Fibroblast of lung (primary cell): ENCODE results near the gene FOXK2. TPM values are rescaled to one million over a fixed set of nuclear protein-coding genes. Genes with fewer than 3 reads are reported as not detected.

ENCODE experiments used
- DNase-seq, 2 donors: peaks; one replicate each; pipeline versions ENCODE4 v3.0.0 to v3.0.0-alpha.2; 2010; ENCODE audit warnings: low read depth in 2 of 2
- H2AFZ ChIP-seq: 2 replicates; pipeline ENCODE4 v1.5.1; 2012; ENCODE audit warnings: low read length, control low read depth, inconsistent platforms
- H3K27ac ChIP-seq: 2 replicates; pipeline ENCODE4 v1.5.1; 2011; ENCODE audit warnings: low read length, control low read depth; ENCODE audit not compliant: insufficient read depth
- H3K27me3 ChIP-seq: 2 replicates; pipeline ENCODE4 v1.5.1; 2011; ENCODE audit warnings: mild to moderate bottlenecking, low read length; ENCODE audit not compliant: control insufficient read depth, insufficient read depth
- H3K36me3 ChIP-seq: 2 replicates; pipeline ENCODE4 v1.5.1; 2011; ENCODE audit warnings: low read length; ENCODE audit not compliant: control insufficient read depth, insufficient read depth
- H3K4me1 ChIP-seq: 2 replicates; pipeline ENCODE4 v1.5.1; 2011; ENCODE audit warnings: low read length; ENCODE audit not compliant: control insufficient read depth, insufficient read depth; ENCODE audit errors: extremely low read depth
- H3K4me2 ChIP-seq: 2 replicates; pipeline ENCODE4 v1.5.1; 2011; ENCODE audit warnings: low read length, control low read depth; ENCODE audit not compliant: insufficient read depth; ENCODE audit errors: extremely low read depth
- H3K4me3 ChIP-seq, 4 experiments: fragments of 200-600 bp in 1 of 4; sonication (generic) in 1 of 4; replicated peaks in 1 of 4; 2 replicates each; pipeline ENCODE4 v1.5.1; 2011 to 2016; ENCODE audit warnings: low read length in 4 of 4, low read depth in 3 of 4, mild to moderate bottlenecking in 3 of 4, control low read depth in 2 of 4, inconsistent platforms in 1 of 4, mixed read lengths in 1 of 4; ENCODE audit not compliant: insufficient read depth in 1 of 4; ENCODE audit errors: control extremely low read depth in 1 of 4
- H3K79me2 ChIP-seq: 2 replicates; pipeline ENCODE4 v1.5.1; 2012; ENCODE audit warnings: mild to moderate bottlenecking, low read length, inconsistent platforms; ENCODE audit not compliant: control insufficient read depth, insufficient read depth
- H3K9ac ChIP-seq: 2 replicates; pipeline ENCODE4 v1.5.1; 2011; ENCODE audit warnings: mild to moderate bottlenecking, low read length, control low read depth; ENCODE audit not compliant: insufficient read depth
- H3K9me3 ChIP-seq: 2 replicates; pipeline ENCODE4 v1.5.1; 2012; ENCODE audit warnings: low read depth, low read length; ENCODE audit not compliant: control insufficient read depth, insufficient read depth
- H4K20me1 ChIP-seq: 2 replicates; pipeline ENCODE4 v1.5.1; 2011; ENCODE audit warnings: low read length; ENCODE audit not compliant: control insufficient read depth, insufficient read depth; ENCODE audit errors: extremely low read depth
- EZH2 ChIP-seq: IDR thresholded peaks from 2 replicates; pipeline ENCODE4 v1.5.1; 2012; ENCODE audit warnings: low read length, control low read depth, mild to moderate bottlenecking; ENCODE audit errors: missing control alignments
- polyA plus RNA-seq, 2 donors: library from polyadenylated mRNA; depleted of rRNA in 1 of 2; stranded (reverse) in 1 of 2; unstranded in 1 of 2; fragments of >200 nt; gene quantifications; 2 replicates each; pipeline ENCODE4 v1.2.1, GENCODE V29; 2011 to 2012; ENCODE audit warnings: missing spikeins in 1 of 2
- total RNA-seq: library from RNA; depleted of rRNA; stranded (reverse); fragments of >200 nt; gene quantifications from 2 replicates; pipeline ENCODE4 v1.2.1, GENCODE V29; 2014
- TF ChIP-seq, protein P1 (sequence below), 2 donors: IDR thresholded peaks in 1 of 2; conservative IDR thresholded peaks in 1 of 2; 1 replicate in 1 of 2; 2 replicates in 1 of 2; pipeline ENCODE4 v1.5.1; 2011 to 2012; ENCODE audit warnings: low read length in 2 of 2, control low read depth in 1 of 2, inconsistent platforms in 1 of 2, low read depth in 1 of 2, mild to moderate bottlenecking in 1 of 2

FOXK2 gene
- total and polyA plus RNA-seq, 2 donors (not counting 1 experiment from before 2014, with no cell fraction given), result 23.5 to 33.2 TPM

DNA sequence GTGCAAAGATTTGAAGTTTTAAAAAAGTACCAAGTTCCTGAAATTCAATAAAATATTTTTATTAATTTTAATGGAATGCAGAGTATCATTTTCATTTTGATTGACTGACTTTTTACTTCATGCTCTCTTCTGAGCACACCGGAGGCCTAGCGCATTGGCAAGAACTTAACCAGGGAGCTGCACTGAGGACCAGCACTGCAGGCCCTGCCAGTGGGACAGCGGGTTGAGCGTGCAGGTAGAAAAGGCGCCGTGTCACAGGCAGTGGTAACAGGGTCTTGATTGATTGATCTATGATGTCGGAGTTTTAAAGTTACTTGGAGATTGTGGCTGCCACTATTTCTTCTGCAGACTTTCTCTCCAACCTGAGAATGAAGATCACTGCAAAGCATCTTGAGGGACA lies 85.0 kb downstream of the FOXK2 start:
- no peak overlapping the region for H3K4me3 ChIP-seq
- no peaks in the 10 kb centered on the region for H3K79me2 ChIP-seq
- H3K36me3 ChIP-seq, result peaks cover 22% of the 10 kb centered on the region

GRCh38 chr17:82605939-82606600 lies 86.5 kb downstream of the FOXK2 start:
- TF ChIP-seq EZH2, result no peak
- TF ChIP-seq, protein P1, sequence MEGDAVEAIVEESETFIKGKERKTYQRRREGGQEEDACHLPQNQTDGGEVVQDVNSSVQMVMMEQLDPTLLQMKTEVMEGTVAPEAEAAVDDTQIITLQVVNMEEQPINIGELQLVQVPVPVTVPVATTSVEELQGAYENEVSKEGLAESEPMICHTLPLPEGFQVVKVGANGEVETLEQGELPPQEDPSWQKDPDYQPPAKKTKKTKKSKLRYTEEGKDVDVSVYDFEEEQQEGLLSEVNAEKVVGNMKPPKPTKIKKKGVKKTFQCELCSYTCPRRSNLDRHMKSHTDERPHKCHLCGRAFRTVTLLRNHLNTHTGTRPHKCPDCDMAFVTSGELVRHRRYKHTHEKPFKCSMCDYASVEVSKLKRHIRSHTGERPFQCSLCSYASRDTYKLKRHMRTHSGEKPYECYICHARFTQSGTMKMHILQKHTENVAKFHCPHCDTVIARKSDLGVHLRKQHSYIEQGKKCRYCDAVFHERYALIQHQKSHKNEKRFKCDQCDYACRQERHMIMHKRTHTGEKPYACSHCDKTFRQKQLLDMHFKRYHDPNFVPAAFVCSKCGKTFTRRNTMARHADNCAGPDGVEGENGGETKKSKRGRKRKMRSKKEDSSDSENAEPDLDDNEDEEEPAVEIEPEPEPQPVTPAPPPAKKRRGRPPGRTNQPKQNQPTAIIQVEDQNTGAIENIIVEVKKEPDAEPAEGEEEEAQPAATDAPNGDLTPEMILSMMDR (conservative IDR thresholded peaks at IDR 0.05 in 1 of 2, IDR thresholded peaks at IDR 0.05 in 1 of 2; ENCODE audit: low read depth in 1 of 2, low read length in 2 of 2), result no peak
- Histone ChIP-seq H3K4me1 (no peaks in the 10 kb centered on the region), H3K27ac (no peak overlapping the region), H4K20me1 (no peaks in the 10 kb centered on the region), H3K36me3 (peaks cover 19% of the 10 kb centered on the region), H3K27me3 (no peaks in the 10 kb centered on the region), H3K79me2 (no peaks in the 10 kb centered on the region), H3K4me2 (no peak overlapping the region), H3K9ac (no peak overlapping the region), H3K4me3 (no peak overlapping the region), H3K9me3 (no peaks in the 10 kb centered on the region), H2AFZ (no peak overlapping the region)
- DNase-seq, result no peak

More for the DNA sequence above, 85.0 kb downstream of the FOXK2 start:
- DNase-seq, result no peak
- TF ChIP-seq EZH2, result no peak
- TF ChIP-seq, protein P1 (conservative IDR thresholded peaks at IDR 0.05 in 1 of 2, IDR thresholded peaks at IDR 0.05 in 1 of 2; ENCODE audit: low read depth in 1 of 2, low read length in 2 of 2), result no peak
- H4K20me1 ChIP-seq, result no peaks in the 10 kb centered on the region
- no peak overlapping the region for H2AFZ ChIP-seq
- H3K9ac ChIP-seq, result no peak overlapping the region
- no peaks in the 10 kb centered on the region for H3K9me3 ChIP-seq
- H3K27ac ChIP-seq, result no peak overlapping the region
- no peak overlapping the region for H3K4me2 ChIP-seq
- H3K4me1 ChIP-seq, result no peaks in the 10 kb centered on the region
- no peaks in the 10 kb centered on the region for H3K27me3 ChIP-seq

DNA sequence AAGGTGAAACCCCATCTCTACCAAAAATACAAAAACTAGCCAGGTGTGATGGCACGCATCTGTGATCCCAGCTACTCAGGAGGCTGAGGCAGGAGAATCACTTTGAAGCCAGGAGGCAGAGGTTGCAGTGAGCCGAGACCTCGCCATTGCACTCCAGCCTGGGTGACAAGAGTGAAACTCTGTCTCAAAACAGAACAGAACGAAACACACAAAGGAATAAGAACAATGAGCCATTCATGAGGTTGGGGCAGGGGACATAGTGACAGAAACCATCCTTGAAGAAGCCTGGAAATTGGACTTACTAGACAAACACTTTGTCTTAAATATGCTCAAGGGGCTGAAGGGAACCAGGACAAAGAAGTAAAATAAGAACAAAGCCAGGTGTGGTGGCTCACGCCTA lies 89.3 kb downstream of the FOXK2 start:
- Histone ChIP-seq H3K4me3 (no peak overlapping the region), H3K36me3 (peaks cover 10% of the 10 kb centered on the region), H3K9ac (no peak overlapping the region), H4K20me1 (no peaks in the 10 kb centered on the region), H3K79me2 (no peaks in the 10 kb centered on the region), H3K27ac (no peak overlapping the region), H2AFZ (no peak overlapping the region), H3K4me2 (no peak overlapping the region), H3K27me3 (no peaks in the 10 kb centered on the region), H3K9me3 (no peaks in the 10 kb centered on the region), H3K4me1 (no peaks in the 10 kb centered on the region)
- no peak for DNase-seq
- TF ChIP-seq EZH2, result no peak
- TF ChIP-seq, protein P1 (conservative IDR thresholded peaks at IDR 0.05 in 1 of 2, IDR thresholded peaks at IDR 0.05 in 1 of 2; ENCODE audit: low read depth in 1 of 2, low read length in 2 of 2), result no peak
